Measurements from ENCODE around the gene PPP4R3B. TPM values are rescaled to one million over a fixed set of nuclear protein-coding genes. Genes with fewer than 3 reads are reported as not detected.

Gene PPP4R3B
- total RNA-seq, 1 donor from 2014 or later, result 38.2 TPM

- DNase-seq (ENCODE audit: low read depth), result no peak
- Mint-ChIP-seq H3K4me3 (ENCODE audit: unreplicated experiment) (no peak overlapping the region), H3K4me1 (ENCODE audit: low read depth, unreplicated experiment) (peaks cover 5% of the 10 kb centered on the region), H3K36me3 (ENCODE audit: low read depth, unreplicated experiment) (peaks cover 3% of the 10 kb centered on the region), H3K27me3 (ENCODE audit: low read depth, unreplicated experiment) (no peaks in the 10 kb centered on the region), H3K27ac (ENCODE audit: unreplicated experiment) (no peak overlapping the region), H3K9me3 (ENCODE audit: unreplicated experiment) (no peaks in the 10 kb centered on the region)
- Histone ChIP-seq H3K9ac (ENCODE audit: low read length) (no peak overlapping the region), H3K4me1 (ENCODE audit: insufficient read depth, low read length) (peaks cover 5% of the 10 kb centered on the region), H3K4me3 (ENCODE audit: insufficient read depth, low read depth, low read length) (no peak overlapping the region), H3K4me2 (ENCODE audit: low read length) (no peak overlapping the region), H4K20me1 (ENCODE audit: insufficient read depth, low read length) (peaks cover 13% of the 10 kb centered on the region), H3K27me3 (ENCODE audit: insufficient read depth, low read length) (no peaks in the 10 kb centered on the region), H3K36me3 (ENCODE audit: insufficient read depth, low read length) (no peaks in the 10 kb centered on the region), H3K9me3 (ENCODE audit: insufficient read depth, low read depth, low read length) (no peaks in the 10 kb centered on the region), H2AFZ (ENCODE audit: low read depth, low read length) (no peak overlapping the region), H3K27ac (ENCODE audit: low read depth, low read length) (no peak overlapping the region), H3K79me2 (ENCODE audit: insufficient read depth, low read length) (peaks cover 48% of the 10 kb centered on the region)
- no peak for TF ChIP-seq EZH2 (IDR thresholded peaks at IDR 0.05; ENCODE audit: insufficient read depth, low read length)
- TF ChIP-seq CTCF (IDR thresholded peaks at IDR 0.05; ENCODE audit: insufficient read depth, low read depth, low read length), result no peak
- FAIRE-seq, result no peak
Measured at GRCh38 chr2:55621802-55622201, 4.4 kb upstream of the PPP4R3B start.

GRCh38 chr2:55620123-55620779 lies 2.8 kb upstream of the PPP4R3B start:
- Mint-ChIP-seq H3K27ac (ENCODE audit: unreplicated experiment) (peak overlapping the region; percentile 58), H3K4me1 (ENCODE audit: low read depth, unreplicated experiment) (peaks cover 5% of the 10 kb centered on the region), H3K4me3 (ENCODE audit: unreplicated experiment) (peak overlapping the region; percentile 40), H3K9me3 (ENCODE audit: unreplicated experiment) (no peaks in the 10 kb centered on the region), H3K36me3 (ENCODE audit: low read depth, unreplicated experiment) (peaks cover 3% of the 10 kb centered on the region), H3K27me3 (ENCODE audit: low read depth, unreplicated experiment) (no peaks in the 10 kb centered on the region)
- Histone ChIP-seq H3K4me1 (ENCODE audit: insufficient read depth, low read length) (peaks cover 5% of the 10 kb centered on the region), H3K27me3 (ENCODE audit: insufficient read depth, low read length) (no peaks in the 10 kb centered on the region), H3K79me2 (ENCODE audit: insufficient read depth, low read length) (peaks cover 63% of the 10 kb centered on the region), H3K4me2 (ENCODE audit: low read length) (no peak overlapping the region), H3K36me3 (ENCODE audit: insufficient read depth, low read length) (peaks cover under 1% of the 10 kb centered on the region), H3K9me3 (ENCODE audit: insufficient read depth, low read depth, low read length) (no peaks in the 10 kb centered on the region), H2AFZ (ENCODE audit: low read depth, low read length) (no peak overlapping the region), H3K27ac (ENCODE audit: low read depth, low read length) (no peak overlapping the region), H3K4me3 (ENCODE audit: insufficient read depth, low read depth, low read length) (no peak overlapping the region), H4K20me1 (ENCODE audit: insufficient read depth, low read length) (peaks cover 13% of the 10 kb centered on the region), H3K9ac (ENCODE audit: low read length) (no peak overlapping the region)
- DNase-seq (ENCODE audit: low read depth) (no peak), FAIRE-seq (no peak)
- no peak for TF ChIP-seq EZH2 (IDR thresholded peaks at IDR 0.05; ENCODE audit: insufficient read depth, low read length)
- peak; percentile 9 for TF ChIP-seq CTCF (IDR thresholded peaks at IDR 0.05; ENCODE audit: insufficient read depth, low read depth, low read length)

Measured in astrocyte (in vitro differentiated cells and primary cell).